ENCODE measurements around the gene SMIM45.

Gene SMIM45

DNA sequence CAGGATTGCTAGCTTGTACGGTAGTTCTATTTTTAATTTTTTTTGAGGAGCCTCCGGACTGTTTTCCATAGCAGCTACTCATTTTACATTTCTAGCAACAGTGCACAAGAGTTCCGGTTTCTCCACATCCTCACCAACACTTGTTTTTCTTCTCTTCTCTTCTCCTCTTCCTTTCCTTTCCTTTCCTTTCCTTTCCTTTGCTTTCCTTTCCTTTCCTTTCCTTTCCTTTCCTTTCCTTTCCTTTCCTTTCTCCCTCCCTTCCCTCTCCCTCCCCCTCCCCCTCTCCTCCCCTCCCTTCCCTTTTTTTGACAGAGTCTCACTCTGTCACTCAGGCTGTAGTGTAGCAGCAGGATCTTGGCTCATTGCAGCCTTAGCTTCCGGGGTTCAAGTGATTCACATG, 56.0 kb downstream of the SMIM45 start:
- no peak overlapping the region for H3K4me3 Mint-ChIP-seq
- H3K36me3 Mint-ChIP-seq (ENCODE audit: low read depth): no peaks in the 10 kb centered on the region
- peaks cover 17% of the 10 kb centered on the region for H3K27me3 Mint-ChIP-seq
- no peaks in the 10 kb centered on the region for H3K4me1 Mint-ChIP-seq (ENCODE audit: low read depth)
- intact Hi-C loops (cut with micrococcal nuclease): loop anchor here (10.0 kb wide), 1 partner anchor 47 kb away; no protein-coding TSS in a partner anchor
- no peak overlapping the region for H3K27ac Mint-ChIP-seq
- peaks cover 32% of the 10 kb centered on the region for H3K9me3 Mint-ChIP-seq
